Measurements from ENCODE around the gene TMEM97.

The TMEM97 gene

DNA sequence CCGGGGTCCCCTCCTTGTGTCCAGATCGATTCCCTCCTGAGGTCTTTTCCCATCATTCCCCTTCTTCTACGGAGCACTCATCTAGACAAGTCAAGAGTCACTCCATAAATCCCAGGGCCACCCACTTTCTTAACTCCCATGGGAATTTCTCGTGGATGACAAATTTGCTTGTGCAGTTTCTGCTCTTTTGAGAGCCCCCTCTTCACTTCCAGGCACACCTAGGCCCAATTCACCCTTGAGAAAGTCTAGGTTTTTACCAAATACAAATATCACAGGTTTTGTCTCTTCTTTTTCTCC, 38.8 kb downstream of the TMEM97 start:
- no peak for DNase-seq (ENCODE audit: extremely low spot score, insufficient read length, low read depth)
- FAIRE-seq: no peak

DNA sequence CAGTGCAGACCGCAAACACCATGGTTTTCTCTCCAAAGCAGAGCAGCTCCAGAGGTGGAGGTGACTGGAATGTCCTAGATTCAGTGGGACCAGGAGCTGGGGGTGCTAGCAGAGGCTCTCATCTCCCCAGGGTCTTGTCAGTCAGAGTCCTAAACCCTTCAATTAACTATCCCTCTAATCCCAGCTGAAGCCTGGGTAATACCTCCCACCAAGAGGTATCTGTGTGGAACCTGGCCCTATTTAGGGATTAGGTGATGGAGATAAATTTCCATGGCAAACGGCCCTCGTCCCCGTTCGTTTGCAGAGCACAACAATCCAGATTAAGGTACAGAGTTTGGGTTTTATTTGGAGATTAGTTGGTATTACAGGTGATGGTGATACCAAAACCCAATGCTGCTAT, 44.2 kb downstream of the TMEM97 start:
- no peak for FAIRE-seq
- no peak for DNase-seq (ENCODE audit: extremely low spot score, insufficient read length, low read depth)

DNA sequence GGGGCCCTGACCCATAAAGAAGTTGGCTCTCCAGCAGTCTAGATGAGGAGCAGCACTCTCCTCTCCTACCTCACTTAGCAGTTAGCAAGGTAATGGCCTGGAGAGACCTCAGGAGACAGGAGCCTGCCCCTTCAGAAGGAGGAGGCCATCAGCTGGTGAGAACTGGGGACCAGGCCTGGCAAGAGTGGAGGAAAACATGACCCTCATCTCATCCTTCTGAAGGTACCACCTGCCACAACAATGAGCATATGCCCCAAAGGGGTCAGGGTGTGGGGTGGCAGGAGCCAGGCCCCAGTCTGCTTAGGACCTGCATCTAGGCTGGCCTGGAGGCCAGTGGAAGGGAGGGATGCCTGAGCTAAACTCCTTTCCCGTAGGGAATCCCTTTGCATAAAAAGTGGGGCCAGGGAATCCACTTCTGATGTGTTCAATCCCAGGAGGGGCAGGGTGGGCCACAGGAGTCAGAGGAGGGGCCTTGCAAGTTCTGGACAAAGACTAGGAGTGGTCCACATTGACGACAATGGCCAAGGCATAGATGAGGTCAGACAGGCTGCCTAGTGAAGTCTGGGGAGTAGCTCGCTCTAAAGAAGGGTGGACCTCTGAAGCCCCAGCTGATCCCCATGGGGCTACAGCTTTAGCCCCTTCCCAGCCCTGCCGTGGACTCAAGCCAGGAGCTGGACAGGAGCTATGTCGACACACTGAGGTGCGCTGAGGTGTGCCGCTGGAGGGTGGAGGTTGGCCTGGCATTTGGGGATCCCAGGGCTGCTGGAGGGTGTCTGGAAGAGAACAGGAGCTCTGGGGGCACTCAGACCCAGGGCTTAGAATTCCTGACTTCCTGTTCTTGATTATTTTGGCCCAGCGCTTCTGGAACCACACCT, 45.0 kb downstream of the TMEM97 start:
- FAIRE-seq (no peak), DNase-seq (ENCODE audit: extremely low spot score, insufficient read length, low read depth) (no peak)

DNA sequence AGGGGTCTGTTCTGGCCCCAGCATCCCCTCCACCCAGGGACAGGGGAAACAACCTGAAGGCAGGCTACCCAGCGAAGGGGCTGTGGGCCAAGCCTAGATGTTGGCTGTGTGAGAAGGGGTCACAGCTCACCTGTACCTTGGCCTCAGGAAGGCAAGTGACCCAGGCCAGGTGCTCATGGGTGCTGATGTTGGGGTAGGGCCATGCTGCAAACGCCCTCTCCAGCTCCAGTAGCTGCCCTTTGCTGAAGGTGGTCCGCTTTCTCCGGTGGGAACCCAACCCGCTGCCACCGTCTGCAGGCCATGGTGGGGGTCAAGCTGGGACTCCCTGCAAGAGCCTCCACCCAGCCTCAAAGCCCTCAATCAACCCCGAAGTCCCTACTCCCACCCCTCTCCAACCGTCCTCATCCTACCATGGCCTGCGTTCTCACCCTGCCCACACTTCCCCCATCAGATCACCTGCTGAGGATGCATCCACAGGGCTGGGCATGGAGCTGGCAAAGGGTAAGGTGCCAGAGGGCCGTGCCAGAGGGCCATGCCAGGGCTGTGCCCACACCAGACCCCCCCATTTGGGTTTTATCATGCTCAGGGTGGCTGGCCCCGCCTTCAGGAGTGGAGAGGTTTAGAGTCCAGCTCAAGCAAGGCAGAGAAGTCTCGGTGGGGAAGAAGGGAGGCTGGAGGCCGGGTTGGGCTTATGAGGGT, 45.8 kb downstream of the TMEM97 start, which contains the start of gene SEBOX:
Gene SEBOX (minus strand): TSS at position 535 of the 699 bp plus-strand sequence. CDS start 48 bp downstream, at position 487.
- no peak for DNase-seq (ENCODE audit: extremely low spot score, insufficient read length, low read depth)
- no peak for FAIRE-seq

DNA sequence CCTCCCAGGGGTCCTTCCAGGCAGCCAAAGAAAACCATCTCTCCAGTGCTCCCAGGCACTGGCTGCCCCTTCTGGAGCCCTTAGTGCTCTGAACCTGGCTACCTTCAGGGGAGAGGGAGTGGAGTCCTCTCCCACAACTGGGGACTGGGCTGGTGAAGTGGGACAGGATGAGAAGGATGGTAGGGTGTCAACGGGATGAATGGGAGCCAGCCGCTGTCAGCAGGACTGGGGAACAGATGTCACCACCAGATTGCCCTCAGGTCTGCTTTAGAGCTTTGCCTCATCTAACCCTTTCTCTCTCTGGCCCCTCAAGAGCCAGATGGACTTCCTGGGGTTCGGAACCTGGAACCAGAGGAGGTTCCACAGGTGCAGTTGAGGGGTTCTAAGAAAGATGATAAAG, 46.5 kb downstream of the TMEM97 start:
- DNase-seq (ENCODE audit: extremely low spot score, insufficient read length, low read depth): no peak
- FAIRE-seq: no peak

DNA sequence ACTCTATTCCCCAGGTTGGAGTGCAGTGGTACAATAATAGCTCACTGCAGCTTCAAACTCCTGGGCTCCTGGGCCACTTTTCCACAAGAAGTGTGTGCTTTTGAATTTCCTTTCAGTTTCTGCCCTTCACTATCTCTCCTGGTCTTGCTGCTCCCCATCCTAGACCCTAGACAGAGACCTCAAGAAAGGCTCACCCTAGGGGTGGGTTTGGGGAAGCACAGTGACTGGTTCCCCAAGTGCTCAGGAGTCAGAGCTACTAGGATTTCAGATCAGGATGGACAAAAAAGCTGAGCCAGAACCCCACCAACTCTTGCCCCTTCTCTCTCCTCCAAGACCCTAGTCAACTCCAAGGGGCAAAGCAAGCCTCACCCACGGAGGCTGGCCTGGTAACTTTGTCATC, 47.6 kb downstream of the TMEM97 start:
- no peak for FAIRE-seq
- no peak for DNase-seq (ENCODE audit: extremely low spot score, insufficient read length, low read depth)

DNA sequence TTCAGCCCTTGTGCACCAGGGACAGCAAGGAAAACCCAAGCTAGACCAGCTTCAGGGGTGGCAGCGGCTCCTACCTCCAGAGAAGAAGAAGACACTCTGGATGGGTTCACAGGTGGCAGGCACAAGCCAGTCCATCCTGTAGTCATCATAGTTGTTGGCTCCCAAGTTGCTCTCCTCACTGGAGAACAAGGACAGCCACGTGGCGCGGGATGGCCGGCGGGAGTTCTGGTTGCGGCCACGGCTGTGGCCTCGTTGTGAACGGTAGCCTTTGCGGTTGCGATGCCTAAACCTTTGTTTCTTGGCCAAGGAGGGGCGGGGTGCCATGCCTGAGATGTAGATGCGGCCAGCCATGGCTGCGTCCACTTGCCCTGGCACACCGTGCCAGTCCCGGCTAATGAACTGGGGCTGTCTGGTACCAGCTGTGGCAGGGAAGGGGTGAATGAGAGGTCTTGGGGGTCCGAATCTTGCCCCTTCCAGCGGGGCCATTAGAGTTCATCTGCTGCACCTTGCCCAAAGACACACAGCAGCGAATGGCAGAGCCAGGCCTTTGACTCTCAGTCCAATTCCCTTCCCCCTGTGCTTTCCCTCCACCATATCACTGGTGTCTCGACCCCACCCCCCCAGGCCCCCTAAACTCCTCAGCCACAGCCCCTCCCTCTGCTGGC, 48.8 kb downstream of the TMEM97 start:
- no peak for DNase-seq (ENCODE audit: extremely low spot score, insufficient read length, low read depth)
- FAIRE-seq: no peak

DNA sequence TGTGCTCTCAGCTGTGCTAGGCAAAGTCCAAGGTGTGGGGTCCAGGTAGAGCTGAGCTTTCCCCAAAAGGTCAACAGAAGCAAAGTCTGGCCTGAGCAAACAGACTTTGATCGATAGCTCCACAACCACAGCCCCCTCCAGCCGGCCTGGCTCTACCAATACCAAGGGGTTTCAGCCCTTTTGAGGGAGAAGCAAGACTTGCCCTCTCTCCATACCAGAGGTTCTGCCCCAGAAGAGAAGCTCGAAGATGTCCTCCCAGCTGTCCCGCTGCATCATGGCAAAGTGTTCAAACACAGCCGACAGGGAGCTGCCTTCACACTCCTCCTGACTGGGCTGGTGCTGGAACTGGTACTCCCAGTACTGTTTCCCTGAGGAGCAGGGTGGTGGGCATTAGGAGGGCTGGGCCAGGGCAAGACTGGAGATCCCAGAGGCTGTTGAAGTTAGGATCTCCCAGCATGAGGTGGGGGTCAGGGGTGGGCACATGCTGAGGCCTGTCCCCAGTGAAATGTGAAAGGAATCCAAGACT, 49.4 kb downstream of the TMEM97 start:
- FAIRE-seq: no peak
- DNase-seq (ENCODE audit: extremely low spot score, insufficient read length, low read depth): no peak

DNA sequence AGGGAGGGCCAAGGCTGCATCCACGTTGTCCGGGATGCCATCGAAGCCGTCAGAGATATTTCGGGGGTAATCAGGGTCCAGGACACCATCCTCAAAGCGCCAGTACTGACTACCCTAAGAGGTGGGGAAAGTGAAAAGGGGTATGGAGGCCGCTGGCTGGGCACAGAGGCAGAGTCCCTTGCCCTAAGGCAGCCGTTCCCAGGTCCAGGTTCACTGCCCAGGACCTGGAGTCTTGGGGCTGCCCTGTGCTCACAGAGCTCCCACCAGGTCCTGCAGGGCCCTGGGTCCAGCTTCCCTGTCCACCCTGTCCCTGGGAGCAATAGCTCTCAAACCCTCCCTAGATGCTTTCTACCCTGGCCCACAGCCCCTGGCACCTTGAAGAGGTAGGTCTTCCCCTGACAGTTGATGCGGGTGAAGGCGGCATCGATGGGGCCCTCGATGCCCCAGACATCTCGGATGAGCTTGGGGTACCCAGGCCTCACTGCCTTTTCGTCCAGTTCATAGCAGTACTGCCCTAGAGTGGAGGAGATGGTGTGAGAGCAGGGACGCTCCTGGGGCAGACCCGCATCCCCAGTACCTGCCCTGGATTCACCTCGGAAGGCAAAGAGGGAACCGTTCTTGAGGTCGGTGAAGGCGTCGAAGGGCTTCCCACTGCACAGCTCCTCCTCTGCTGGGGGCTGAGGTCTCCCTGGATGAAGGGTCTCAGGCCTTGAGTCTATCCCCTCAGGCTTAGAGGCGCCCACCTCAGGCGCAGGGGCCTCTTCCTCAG, 50.1 kb downstream of the TMEM97 start:
- DNase-seq (ENCODE audit: extremely low spot score, insufficient read length, low read depth) (no peak), FAIRE-seq (no peak)

DNA sequence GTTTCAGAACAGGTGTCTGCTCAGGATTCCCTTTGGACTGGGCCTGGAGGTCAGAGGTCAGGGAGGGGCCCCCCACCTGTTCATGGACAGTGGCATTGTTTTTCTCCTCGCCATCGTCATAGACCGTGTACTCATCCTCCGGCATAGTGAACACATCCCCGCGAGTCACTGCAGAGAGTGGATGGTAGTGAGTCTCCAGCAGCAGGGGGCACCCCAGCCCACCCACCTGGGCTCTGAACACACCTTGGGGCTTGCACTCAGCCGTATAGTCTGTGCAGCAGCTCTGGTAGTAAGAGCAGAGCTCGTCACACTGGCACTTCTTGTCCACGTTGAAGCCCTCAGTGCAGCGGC, 50.7 kb downstream of the TMEM97 start:
- no peak for FAIRE-seq
- no peak for DNase-seq (ENCODE audit: extremely low spot score, insufficient read length, low read depth)

DNA sequence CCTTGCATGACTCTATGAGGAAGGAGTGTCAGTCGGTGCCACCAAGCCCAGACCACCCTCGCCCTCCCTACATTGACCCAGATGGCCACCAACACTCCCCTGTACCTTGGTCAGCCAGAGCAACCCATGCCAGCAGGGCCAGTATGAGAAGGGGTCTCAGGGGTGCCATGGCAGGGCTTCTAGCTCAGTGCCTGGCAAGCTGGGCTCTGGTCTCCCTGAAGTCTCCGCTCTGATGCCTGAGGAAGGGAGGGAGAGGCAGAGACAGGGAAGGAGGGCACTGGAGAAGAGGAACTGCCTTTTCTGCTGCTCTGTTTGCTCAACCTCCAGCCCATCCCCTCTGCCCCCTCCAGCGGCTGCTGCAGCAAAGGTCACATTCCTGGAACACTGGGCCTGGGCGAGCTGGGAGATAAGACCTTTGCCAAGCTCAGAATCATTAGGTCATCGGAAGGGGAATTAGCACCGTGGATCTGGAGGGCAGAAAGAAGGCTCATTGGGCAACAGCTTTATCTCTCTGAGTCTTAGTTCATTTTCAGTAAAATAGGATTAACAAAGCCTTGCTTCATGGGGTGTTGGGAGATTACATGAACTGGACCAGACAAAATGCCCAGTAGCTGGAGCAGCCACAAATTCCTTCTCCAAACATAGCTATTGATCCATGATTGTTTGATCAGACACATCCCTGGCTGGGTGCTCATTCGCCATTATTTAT, 51.2 kb downstream of the TMEM97 start, which contains the start of gene VTN:
Gene VTN (minus strand): TSS at position 273 of the 709 bp plus-strand sequence. CDS start 104 bp downstream, at position 169.
- DNase-seq (ENCODE audit: extremely low spot score, insufficient read length, low read depth) (no peak), FAIRE-seq (no peak)

DNA sequence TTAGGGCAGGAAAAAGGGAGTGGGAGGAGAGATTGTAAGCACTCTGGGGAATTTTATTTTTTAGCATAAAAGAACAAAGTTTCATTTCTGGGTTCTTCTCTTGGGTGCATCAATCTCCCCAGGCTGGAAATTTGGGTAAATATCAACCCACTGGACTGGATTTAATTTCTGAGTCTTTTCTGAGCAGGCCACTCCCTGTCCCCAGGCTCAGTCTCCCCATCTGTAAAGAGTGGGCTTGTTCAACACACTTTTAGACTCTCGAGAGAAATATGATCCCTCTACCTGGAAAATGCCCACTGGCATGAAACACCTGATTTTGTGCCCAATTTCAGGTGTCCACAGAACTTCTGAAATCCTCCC, 51.7 kb downstream of the TMEM97 start:
- DNase-seq (ENCODE audit: extremely low spot score, insufficient read length, low read depth) (no peak), FAIRE-seq (no peak)

DNA sequence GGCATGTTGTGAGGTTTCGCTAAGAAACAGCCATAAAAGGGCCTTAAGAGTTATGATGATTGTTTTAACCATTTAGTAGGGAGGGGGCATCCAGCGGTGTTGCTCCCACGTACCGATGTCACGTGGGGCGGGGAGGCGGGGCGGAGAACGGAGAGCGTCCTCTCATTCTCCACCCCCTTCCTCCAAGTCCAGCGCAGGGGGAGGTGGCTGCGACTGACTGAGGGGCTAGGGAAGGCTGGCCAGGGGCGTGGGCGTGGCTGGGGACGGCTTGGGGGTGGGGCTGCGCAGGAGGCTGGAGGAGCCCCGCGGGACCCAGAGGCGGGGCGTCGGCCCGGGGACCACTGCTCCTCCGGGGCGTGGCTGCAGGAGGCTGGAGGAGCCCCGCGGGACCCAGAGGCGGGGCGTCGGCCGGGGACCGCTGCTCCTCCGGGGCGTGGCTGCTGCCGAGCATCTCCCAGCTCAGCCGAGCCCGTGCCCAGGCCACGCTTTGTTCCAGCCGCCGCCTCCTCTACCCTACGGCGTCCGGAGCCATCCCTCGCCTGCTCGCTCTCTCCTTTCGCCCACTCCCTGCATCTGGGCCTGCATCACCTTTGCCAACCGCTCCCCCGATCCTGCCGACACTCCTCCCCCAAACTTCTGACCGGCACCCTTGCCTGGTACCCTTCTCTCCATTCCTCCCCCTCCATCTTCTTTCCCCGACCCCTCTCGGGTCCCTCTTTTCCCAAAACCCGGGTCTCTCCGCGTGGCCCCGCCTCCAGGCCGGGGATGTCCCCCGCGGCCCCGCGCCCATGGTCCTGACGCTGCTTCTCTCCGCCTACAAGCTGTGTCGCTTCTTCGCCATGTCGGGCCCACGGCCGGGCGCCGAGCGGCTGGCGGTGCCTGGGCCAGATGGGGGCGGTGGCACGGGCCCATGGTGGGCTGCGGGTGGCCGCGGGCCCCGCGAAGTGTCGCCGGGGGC, 52.5 kb downstream of the TMEM97 start, which contains the start of gene SARM1:
Gene SARM1 (plus strand): TSS at position 450 of the 958 bp plus-strand sequence. CDS start 339 bp downstream, at position 789.
- DNase-seq (ENCODE audit: extremely low spot score, insufficient read length, low read depth) (peak; percentile 81), FAIRE-seq (peak; percentile 94)

DNA sequence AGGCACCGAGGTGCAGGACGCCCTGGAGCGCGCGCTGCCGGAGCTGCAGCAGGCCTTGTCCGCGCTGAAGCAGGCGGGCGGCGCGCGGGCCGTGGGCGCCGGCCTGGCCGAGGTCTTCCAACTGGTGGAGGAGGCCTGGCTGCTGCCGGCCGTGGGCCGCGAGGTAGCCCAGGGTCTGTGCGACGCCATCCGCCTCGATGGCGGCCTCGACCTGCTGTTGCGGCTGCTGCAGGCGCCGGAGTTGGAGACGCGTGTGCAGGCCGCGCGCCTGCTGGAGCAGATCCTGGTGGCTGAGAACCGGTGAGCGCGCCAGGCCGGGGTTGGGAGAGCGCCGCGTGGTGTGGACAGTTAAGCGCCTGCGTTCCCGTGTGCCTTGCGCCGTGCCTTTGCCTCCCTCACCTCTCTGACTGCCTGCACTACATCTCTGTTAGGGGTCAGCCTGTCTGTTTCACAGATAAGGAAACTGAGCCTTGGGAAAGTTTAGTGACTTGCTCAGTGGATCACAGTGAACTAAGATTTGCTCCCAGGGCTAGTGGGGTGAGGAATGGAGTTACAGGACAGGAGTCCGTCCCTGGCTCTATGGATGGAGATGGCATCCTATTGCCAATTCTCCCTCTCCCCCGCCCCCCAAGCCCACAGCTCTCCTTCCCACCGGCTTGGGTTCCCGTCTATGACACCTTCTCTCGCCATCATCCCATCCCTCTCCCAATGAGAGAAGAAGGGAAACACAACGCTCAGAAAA, 53.4 kb downstream of the TMEM97 start:
- peak; percentile 32 for DNase-seq (ENCODE audit: extremely low spot score, insufficient read length, low read depth)
- FAIRE-seq: no peak

DNA sequence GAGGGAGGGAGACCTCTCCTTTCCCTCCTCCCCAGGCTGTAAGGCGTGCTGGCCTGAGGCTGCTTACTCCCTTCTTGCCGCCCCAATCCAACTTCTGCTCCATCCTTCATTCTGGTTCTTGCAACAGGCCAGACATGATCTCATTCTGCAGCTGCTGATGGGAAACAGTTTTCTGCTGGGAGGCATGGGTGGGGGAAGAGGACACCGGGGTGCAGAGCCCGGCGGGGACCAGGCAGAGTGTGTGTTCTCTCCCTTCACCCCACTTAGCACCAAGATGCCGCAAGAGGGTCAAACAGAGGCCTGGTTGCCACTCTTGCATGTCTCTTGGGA, 53.9 kb downstream of the TMEM97 start:
- DNase-seq (ENCODE audit: extremely low spot score, insufficient read length, low read depth): no peak
- FAIRE-seq: no peak

Measured in GM18507 (cell line).